DOHH2 (cell line): ENCODE measurements around the gene SPATA33.

Source experiments
- H3F3A ChIP-seq: fragments of 200-600 bp; sonication (generic), shearing (Covaris generic); 2 replicates; pipeline ENCODE4 v1.6.0; 2016; ENCODE audit warnings: antibody characterized with exemption, mild to moderate bottlenecking; ENCODE audit not compliant: control insufficient read depth, insufficient read depth
- H3K27ac ChIP-seq: fragments of 200-600 bp; sonication (generic); 2 replicates; pipeline ENCODE4 v1.5.1; 2014; ENCODE audit warnings: low read depth, mild to moderate bottlenecking, low read length, moderate library complexity
- H3K27me3 ChIP-seq: fragments of 200-600 bp; sonication (generic); 2 replicates; pipeline ENCODE4 v1.6.1; 2014; ENCODE audit warnings: mild to moderate bottlenecking, low read length, mixed read lengths; ENCODE audit not compliant: control insufficient read depth
- H3K36me3 ChIP-seq: fragments of 200-600 bp; sonication (generic); 2 replicates; pipeline ENCODE4 v1.6.1; 2014; ENCODE audit warnings: mild to moderate bottlenecking, low read length, moderate library complexity, mixed read lengths; ENCODE audit not compliant: control insufficient read depth
- H3K4me1 ChIP-seq: fragments of 200-600 bp; sonication (generic); 2 replicates; pipeline ENCODE4 v1.6.1; 2014; ENCODE audit warnings: mild to moderate bottlenecking, low read length, mixed read lengths; ENCODE audit not compliant: control insufficient read depth
- H3K4me2 ChIP-seq: fragments of 200-600 bp; sonication (generic); 2 replicates; pipeline ENCODE4 v1.6.0; 2014; ENCODE audit warnings: mild to moderate bottlenecking, low read length, moderate library complexity
- H3K4me3 ChIP-seq: fragments of 200-600 bp; sonication (generic); 2 replicates; pipeline ENCODE4 v1.5.1; 2014; ENCODE audit warnings: mild to moderate bottlenecking, low read length, mixed read lengths
- H3K79me2 ChIP-seq: fragments of 200-600 bp; sonication (generic); 2 replicates; pipeline ENCODE4 v1.6.1; 2014; ENCODE audit warnings: mild to moderate bottlenecking, low read length, mixed read lengths; ENCODE audit not compliant: control insufficient read depth
- H3K9me2 ChIP-seq: fragments of 200-600 bp; sonication (generic); replicated peaks from 2 replicates; pipeline ENCODE4 v1.6.1; 2014; ENCODE audit warnings: mild to moderate bottlenecking, low read length, mixed read lengths; ENCODE audit not compliant: control insufficient read depth
- H3K9me3 ChIP-seq: fragments of 200-600 bp; sonication (generic); 2 replicates; pipeline ENCODE4 v1.6.1; 2014; ENCODE audit warnings: antibody characterized with exemption, low read length, mixed read lengths; ENCODE audit not compliant: control insufficient read depth, insufficient read depth
- H4K20me1 ChIP-seq: fragments of 200-600 bp; sonication (generic); 2 replicates; pipeline ENCODE4 v1.6.0; 2014; ENCODE audit warnings: low read depth, mild to moderate bottlenecking, antibody characterized with exemption, low read length, moderate library complexity; ENCODE audit not compliant: control insufficient read depth, insufficient read depth
- CTCF ChIP-seq: fragments of 200-600 bp; sonication (generic); IDR thresholded peaks from one replicate; pipeline ENCODE4 v1.5.1; 2014; ENCODE audit warnings: antibody characterized with exemption, mild to moderate bottlenecking, low read depth, low read length; ENCODE audit not compliant: poor library complexity, severe bottlenecking
- EZH2phosphoT487 ChIP-seq: fragments of 200-600 bp; sonication (generic); IDR thresholded peaks from 2 replicates; pipeline ENCODE4 v1.6.1; 2017; ENCODE audit warnings: borderline replicate concordance, mild to moderate bottlenecking, antibody characterized with exemption, low read length, moderate library complexity, mixed read lengths

SPATA33 gene

GRCh38 chr16:89695086-89695874, 37.6 kb downstream of the SPATA33 start:
- Histone ChIP-seq H3K9me2 (no peaks in the 10 kb centered on the region), H3K9me3 (no peaks in the 10 kb centered on the region), H3K4me2 (no peak overlapping the region), H3K4me3 (no peak overlapping the region), H3F3A (peaks cover 5% of the 10 kb centered on the region; the same call in 1 of the 2 replicates), H3K4me1 (peaks cover 22% of the 10 kb centered on the region), H3K36me3 (peaks cover 60% of the 10 kb centered on the region), H3K79me2 (no peaks in the 10 kb centered on the region), H3K27me3 (no peaks in the 10 kb centered on the region), H3K27ac (no peak overlapping the region), H4K20me1 (no peaks in the 10 kb centered on the region; the same call in 1 of the 2 replicates)
- TF ChIP-seq EZH2phosphoT487 (no peak), CTCF (no peak)

- H3K9me2 ChIP-seq, result no peaks in the 10 kb centered on the region
- no peaks in the 10 kb centered on the region for H3K9me3 ChIP-seq
- H4K20me1 ChIP-seq, result no peaks in the 10 kb centered on the region; the same call in 1 of the 2 replicates
- H3K36me3 ChIP-seq, result peaks cover 53% of the 10 kb centered on the region
- no peak overlapping the region for H3K4me3 ChIP-seq
- H3K4me1 ChIP-seq, result peaks cover 30% of the 10 kb centered on the region
- H3F3A ChIP-seq, result peaks cover 5% of the 10 kb centered on the region; the same call in 1 of the 2 replicates
- H3K79me2 ChIP-seq, result no peaks in the 10 kb centered on the region
- H3K27ac ChIP-seq, result no peak overlapping the region
- H3K4me2 ChIP-seq, result peak overlapping the region; percentile 36; the same call in 1 of the 2 replicates
- no peaks in the 10 kb centered on the region for H3K27me3 ChIP-seq
- TF ChIP-seq EZH2phosphoT487, result no peak
- no peak for TF ChIP-seq CTCF
Measured at GRCh38 chr16:89695875-89696669, 38.4 kb downstream of the SPATA33 start.

- no peaks in the 10 kb centered on the region; the same call in 1 of the 2 replicates for H4K20me1 ChIP-seq
Measured at GRCh38 chr16:89696670-89697128, 39.1 kb downstream of the SPATA33 start.

More at GRCh38 chr16:89696670-89697128, 39.1 kb downstream of the SPATA33 start:
- Histone ChIP-seq H3K27me3 (no peaks in the 10 kb centered on the region), H3K79me2 (no peaks in the 10 kb centered on the region), H3K27ac (no peak overlapping the region), H3K4me1 (peaks cover 31% of the 10 kb centered on the region), H3K9me2 (no peaks in the 10 kb centered on the region), H3K36me3 (peaks cover 48% of the 10 kb centered on the region), H3K4me2 (peak overlapping the region; percentile 36; the same call in 1 of the 2 replicates), H3F3A (peaks cover 5% of the 10 kb centered on the region; the same call in 1 of the 2 replicates), H3K4me3 (no peak overlapping the region), H3K9me3 (no peaks in the 10 kb centered on the region)
- no peak for TF ChIP-seq CTCF
- no peak for TF ChIP-seq EZH2phosphoT487
